ENCODE measurements around the gene MYF5.

The MYF5 gene

DNA sequence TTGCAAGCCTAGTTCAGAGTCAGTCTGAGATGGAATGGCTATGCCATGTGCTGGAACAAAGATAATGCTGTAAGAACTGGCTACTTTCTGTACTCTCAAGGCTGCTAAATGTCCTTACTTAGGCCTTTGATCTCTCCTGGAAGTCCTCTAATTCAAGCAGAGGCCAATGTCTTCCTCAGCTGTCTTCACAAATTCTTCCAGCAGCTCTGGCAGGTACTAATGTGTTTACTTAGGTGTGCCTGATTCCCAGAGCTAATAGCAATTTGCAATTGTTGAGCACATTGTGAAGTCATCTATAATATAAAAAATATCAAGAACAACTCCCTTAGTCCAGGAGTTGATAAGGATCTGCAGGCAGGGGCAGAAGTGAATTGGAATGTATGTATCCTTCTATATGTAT is 3.8 kb upstream of the MYF5 start:
- DNase-seq (ENCODE audit: low read depth) = no peak
- H3K4me3 ChIP-seq (replicated peaks; ENCODE audit: low read depth, low read length) = no peak overlapping the region
- TF ChIP-seq, protein P1, sequence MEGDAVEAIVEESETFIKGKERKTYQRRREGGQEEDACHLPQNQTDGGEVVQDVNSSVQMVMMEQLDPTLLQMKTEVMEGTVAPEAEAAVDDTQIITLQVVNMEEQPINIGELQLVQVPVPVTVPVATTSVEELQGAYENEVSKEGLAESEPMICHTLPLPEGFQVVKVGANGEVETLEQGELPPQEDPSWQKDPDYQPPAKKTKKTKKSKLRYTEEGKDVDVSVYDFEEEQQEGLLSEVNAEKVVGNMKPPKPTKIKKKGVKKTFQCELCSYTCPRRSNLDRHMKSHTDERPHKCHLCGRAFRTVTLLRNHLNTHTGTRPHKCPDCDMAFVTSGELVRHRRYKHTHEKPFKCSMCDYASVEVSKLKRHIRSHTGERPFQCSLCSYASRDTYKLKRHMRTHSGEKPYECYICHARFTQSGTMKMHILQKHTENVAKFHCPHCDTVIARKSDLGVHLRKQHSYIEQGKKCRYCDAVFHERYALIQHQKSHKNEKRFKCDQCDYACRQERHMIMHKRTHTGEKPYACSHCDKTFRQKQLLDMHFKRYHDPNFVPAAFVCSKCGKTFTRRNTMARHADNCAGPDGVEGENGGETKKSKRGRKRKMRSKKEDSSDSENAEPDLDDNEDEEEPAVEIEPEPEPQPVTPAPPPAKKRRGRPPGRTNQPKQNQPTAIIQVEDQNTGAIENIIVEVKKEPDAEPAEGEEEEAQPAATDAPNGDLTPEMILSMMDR (IDR thresholded peaks at IDR 0.05; ENCODE audit: low read length, missing control alignments) = no peak

DNA sequence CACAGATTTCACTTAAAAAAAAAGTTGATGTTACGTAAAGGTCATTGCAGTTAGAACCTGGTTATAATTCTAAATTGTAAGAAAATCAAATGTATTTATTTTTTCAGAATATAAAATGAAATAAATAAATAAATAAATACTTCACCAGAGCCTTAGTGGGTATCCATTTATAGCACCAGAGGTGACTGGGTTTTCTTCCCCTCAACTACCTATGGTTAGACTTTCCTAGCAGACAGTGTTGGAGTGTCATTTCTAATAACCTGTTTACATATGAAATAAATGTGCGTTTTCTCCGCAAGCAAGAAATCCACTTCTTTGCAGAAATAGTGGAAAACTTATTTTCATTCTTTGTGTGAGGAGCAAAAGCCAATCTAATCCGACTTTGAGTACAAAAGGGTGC is 3.3 kb upstream of the MYF5 start:
- TF ChIP-seq, protein P1 (IDR thresholded peaks at IDR 0.05; ENCODE audit: low read length, missing control alignments) = no peak
- no peak for DNase-seq (ENCODE audit: low read depth)
- H3K4me3 ChIP-seq (replicated peaks; ENCODE audit: low read depth, low read length) = no peak overlapping the region

DNA sequence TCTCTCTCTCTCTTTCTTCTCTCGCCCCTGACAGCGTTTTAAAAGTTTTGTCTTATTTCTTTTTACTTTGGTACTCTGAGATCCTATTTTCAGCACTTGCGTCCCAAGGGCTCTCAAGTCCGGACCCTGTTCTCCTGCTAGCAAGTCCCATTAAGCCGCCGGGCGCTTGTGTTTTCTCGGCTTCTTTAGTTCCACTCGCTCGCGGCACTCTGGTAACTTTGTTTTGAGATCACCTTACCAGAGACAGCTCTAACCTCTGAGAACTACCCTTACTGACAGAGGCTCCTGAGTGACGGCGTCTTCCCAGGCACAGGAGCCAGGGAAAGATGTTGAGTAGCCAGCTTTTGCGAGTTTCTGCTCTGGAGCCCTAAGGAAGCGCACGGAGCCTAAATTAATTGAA is 2.7 kb upstream of the MYF5 start:
- TF ChIP-seq, protein P1 (IDR thresholded peaks at IDR 0.05; ENCODE audit: low read length, missing control alignments) = no peak
- peak; percentile 25 for DNase-seq (ENCODE audit: low read depth)
- peak overlapping the region; percentile 31 for H3K4me3 ChIP-seq (replicated peaks; ENCODE audit: low read depth, low read length)

- TF ChIP-seq, protein P1 (IDR thresholded peaks at IDR 0.05; ENCODE audit: low read length, missing control alignments) = no peak
- DNase-seq (ENCODE audit: low read depth) = no peak
- H3K4me3 ChIP-seq (replicated peaks; ENCODE audit: low read depth, low read length) = no peak overlapping the region
Observed at GRCh38 chr12:80714846-80715245, 1.9 kb upstream of the MYF5 start.

DNA sequence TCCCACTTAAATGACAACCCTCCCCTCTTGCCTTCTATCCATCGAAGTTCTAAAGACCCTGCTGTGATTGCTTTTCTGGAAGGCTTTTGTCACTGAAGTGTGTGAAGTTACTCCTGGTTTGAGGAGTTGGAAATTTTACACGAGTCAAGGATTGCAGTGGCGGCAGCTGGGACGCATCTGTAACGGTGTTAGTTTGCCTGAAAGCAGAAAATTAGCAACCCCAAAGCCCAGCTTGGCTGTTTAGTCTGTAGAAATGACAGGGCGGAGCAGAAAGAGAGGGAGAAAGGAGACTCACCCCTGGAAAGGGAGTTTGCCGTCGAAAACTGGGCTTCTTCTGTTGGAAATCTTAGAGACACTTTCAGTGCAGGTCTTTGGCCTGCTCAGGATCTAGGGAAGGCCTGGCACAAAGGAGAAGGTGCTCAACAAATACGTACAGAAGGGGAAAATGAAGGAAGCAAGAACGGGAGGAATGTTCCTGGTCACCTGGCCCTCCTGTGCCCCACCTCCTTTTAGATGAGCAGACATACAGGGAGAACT is 931 bp upstream of the MYF5 start:
- no peak overlapping the region for H3K4me3 ChIP-seq (replicated peaks; ENCODE audit: low read depth, low read length)
- TF ChIP-seq, protein P1 (IDR thresholded peaks at IDR 0.05; ENCODE audit: low read length, missing control alignments) = no peak
- DNase-seq (ENCODE audit: low read depth) = no peak

DNA sequence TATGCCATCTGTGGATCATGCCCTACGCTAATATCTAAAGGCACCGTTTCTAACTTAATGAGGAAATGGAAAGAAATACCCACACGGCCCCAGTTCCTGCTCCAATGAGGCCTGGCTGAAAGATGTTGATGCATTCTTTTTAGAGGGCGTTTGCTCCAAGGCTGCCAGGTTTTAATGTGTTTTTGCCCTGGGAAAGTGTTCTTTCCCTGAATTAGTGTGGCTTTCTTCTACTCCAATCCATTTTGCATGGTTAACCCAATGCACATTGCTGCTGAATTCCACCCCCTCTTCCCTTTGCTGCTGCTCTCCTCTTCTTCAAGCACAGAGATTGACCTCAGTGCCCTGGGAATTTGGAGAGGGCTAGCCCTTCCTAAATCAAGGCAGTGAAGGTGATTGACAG is 1.1 kb downstream of the MYF5 start:
- no peak for DNase-seq (ENCODE audit: low read depth)
- TF ChIP-seq, protein P1 (IDR thresholded peaks at IDR 0.05; ENCODE audit: low read length, missing control alignments) = no peak
- no peak overlapping the region for H3K4me3 ChIP-seq (replicated peaks; ENCODE audit: low read depth, low read length)

GRCh38 chr12:80720516-80720915 is 3.8 kb downstream of the MYF5 start:
- TF ChIP-seq, protein P1 (IDR thresholded peaks at IDR 0.05; ENCODE audit: low read length, missing control alignments) = no peak
- DNase-seq (ENCODE audit: low read depth) = no peak
- no peak overlapping the region for H3K4me3 ChIP-seq (replicated peaks; ENCODE audit: low read depth, low read length)

All from fibroblast of pulmonary artery (primary cell).